GM19239 (cell line): ENCODE results near the gene CDH9.

ENCODE experiments used
- DNase-seq: peaks from one replicate; pipeline ENCODE4 v3.0.0; 2011; ENCODE audit warnings: low spot score; ENCODE audit not compliant: insufficient read length
- FAIRE-seq: peaks from 2 replicates; lab custom pipeline; 2011; peaks lifted over from hg19 to GRCh38; lab: Jason Lieb, UNC

Gene CDH9

GRCh38 chr5:26843677-26844076 is 194.7 kb downstream of the CDH9 start:
- FAIRE-seq = no peak
- DNase-seq = no peak

GRCh38 chr5:26833596-26833995 is 204.8 kb downstream of the CDH9 start:
- no peak for FAIRE-seq
- DNase-seq = no peak
